Lung (tissue), 12 donors: ENCODE measurements around the gene LYRM7. TPM values are rescaled to one million over a fixed set of nuclear protein-coding genes. Genes with fewer than 3 reads are reported as not detected.

ENCODE experiments used
- ATAC-seq: fragments of 200-7000 bp; cut with Tn5 transposase; one replicate; pipeline ENCODE4 v1.9.1; 2020; ENCODE audit warnings: moderate number of reproducible peaks; ENCODE audit not compliant: insufficient read depth, low FRiP score
- DNase-seq, 3 donors: peaks; one replicate each; pipeline ENCODE4 v3.0.0-alpha.2; 2013 to 2017
- H3K27ac ChIP-seq, 2 donors: one replicate each; pipeline ENCODE4 v1.5.1; 2013; ENCODE audit warnings: mild to moderate bottlenecking in 2 of 2, moderate library complexity in 2 of 2, control low read depth in 1 of 2, inconsistent platforms in 1 of 2, low read depth in 1 of 2, low read length in 1 of 2
- H3K27me3 ChIP-seq, 3 donors: one replicate each; pipeline ENCODE4 v1.5.1; 2013; ENCODE audit warnings: low read length in 2 of 3; ENCODE audit not compliant: control insufficient read depth in 3 of 3, insufficient read depth in 3 of 3
- H3K36me3 ChIP-seq, 4 donors: one replicate each; pipeline ENCODE4 v1.5.1; 2013; ENCODE audit warnings: low read length in 4 of 4, mild to moderate bottlenecking in 1 of 4, moderate library complexity in 1 of 4; ENCODE audit not compliant: control insufficient read depth in 4 of 4, insufficient read depth in 4 of 4
- H3K4me1 ChIP-seq, 5 donors: one replicate each; pipeline ENCODE4 v1.5.1; 2013; ENCODE audit warnings: low read length in 5 of 5, mild to moderate bottlenecking in 2 of 5, moderate library complexity in 1 of 5; ENCODE audit not compliant: control insufficient read depth in 5 of 5, insufficient read depth in 5 of 5
- H3K4me3 ChIP-seq: one replicate; pipeline ENCODE4 v1.5.1; 2013; ENCODE audit warnings: mild to moderate bottlenecking, control low read depth, moderate library complexity
- H3K9ac ChIP-seq, 2 donors: one replicate each; pipeline ENCODE4 v1.5.1; 2013; ENCODE audit warnings: low read length in 2 of 2, control low read depth in 1 of 2; ENCODE audit not compliant: insufficient read depth in 1 of 2
- H3K9me3 ChIP-seq, 4 donors: one replicate each; pipeline ENCODE4 v1.5.1; 2013; ENCODE audit warnings: low read length in 3 of 4, mild to moderate bottlenecking in 1 of 4, moderate library complexity in 1 of 4; ENCODE audit not compliant: control insufficient read depth in 4 of 4, insufficient read depth in 3 of 4
- CTCF ChIP-seq: IDR thresholded peaks from 2 replicates; pipeline ENCODE4 v1.5.1; 2012; ENCODE audit warnings: mild to moderate bottlenecking; ENCODE audit errors: control extremely low read depth, extremely low read depth
- WGBS, 2 donors: extraction: QIAGEN DNeasy Blood & Tissue Kit; methylation state at CpG; one replicate each; pipeline ENCODE4 v1.1.7; 2013; 5-methylcytosine and 5-hydroxymethylcytosine counted together
- polyA plus RNA-seq, 2 donors: library from polyadenylated mRNA; stranded (reverse); fragments of 200-250 nt; gene quantifications; one replicate each; pipeline ENCODE4 v1.2.1, GENCODE V29; 2013
- total RNA-seq, 2 donors: library from RNA; depleted of rRNA in 1 of 2; stranded (reverse); fragments of >200 nt in 1 of 2; gene quantifications; one replicate each; pipeline ENCODE4 v1.2.1, GENCODE V29; 2014 to 2021
- donor health status: control.
- donor health status: control.
- donor health status: Bipolar disorder and iron deficiency.
- donor health status: healthy.
- donor health status: DM: yes; HTN: yes; CAD: no.

The LYRM7 gene
- total and polyA plus RNA-seq, 4 donors, result 3.1 to 10.9 (median 4.6) TPM

DNA sequence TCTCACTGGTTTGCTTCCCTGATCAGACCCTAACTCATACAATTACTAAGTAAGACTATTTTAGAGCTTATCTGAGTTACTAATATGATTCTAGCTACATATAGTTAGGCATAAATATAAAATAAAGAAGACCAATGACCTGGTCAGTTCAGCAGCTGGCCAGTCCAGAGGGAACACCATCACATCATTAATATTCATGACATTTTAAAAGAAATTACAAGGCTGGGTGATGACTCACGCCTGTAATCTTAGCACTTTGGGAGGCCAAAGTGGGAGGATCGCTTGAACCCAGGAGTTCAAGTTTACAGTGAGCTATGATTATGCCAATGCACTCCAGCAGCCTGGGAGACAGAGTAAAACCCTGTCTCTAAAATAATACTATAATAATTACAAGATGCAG lies 56.2 kb downstream of the LYRM7 start:
- 90 to 95% methylated on average over 2 of the region's 2 CpGs for WGBS, 2 donors
- H3K4me1 ChIP-seq, result no peaks in the 10 kb centered on the region
- no peaks in the 10 kb centered on the region for H3K27me3 ChIP-seq
- no peak for TF ChIP-seq CTCF
- H3K9ac ChIP-seq, result no peak overlapping the region
- DNase-seq (no peak), ATAC-seq (no peak)
- H3K4me3 ChIP-seq, result no peak overlapping the region
- H3K27ac ChIP-seq, result no peak overlapping the region
- no peaks in the 10 kb centered on the region for H3K36me3 ChIP-seq
- H3K9me3 ChIP-seq, result no peaks in the 10 kb centered on the region

- TF ChIP-seq CTCF, result no peak
- DNase-seq (no peak), ATAC-seq (no peak)
- H3K9me3 ChIP-seq, result no peaks in the 10 kb centered on the region
- no peak overlapping the region for H3K9ac ChIP-seq
- no peaks in the 10 kb centered on the region for H3K4me1 ChIP-seq
- H3K4me3 ChIP-seq, result no peak overlapping the region
- no peaks in the 10 kb centered on the region for H3K27me3 ChIP-seq
- no peak overlapping the region for H3K27ac ChIP-seq
- WGBS, 2 donors, result 89 to 91% methylated on average over 1 of the region's 1 CpG
- H3K36me3 ChIP-seq, result no peaks in the 10 kb centered on the region
Observed at GRCh38 chr5:131228646-131229045, 57.9 kb downstream of the LYRM7 start.

GRCh38 chr5:131229623-131230022 lies 58.9 kb downstream of the LYRM7 start:
- Histone ChIP-seq H3K4me3 (no peak overlapping the region), H3K36me3 (no peaks in the 10 kb centered on the region), H3K4me1 (no peaks in the 10 kb centered on the region), H3K27ac (no peak overlapping the region), H3K27me3 (no peaks in the 10 kb centered on the region), H3K9ac (no peak overlapping the region), H3K9me3 (no peaks in the 10 kb centered on the region)
- ATAC-seq (no peak), DNase-seq (no peak)
- no peak for TF ChIP-seq CTCF
- 86 to 95% methylated on average over 4 of the region's 4 CpGs for WGBS, 2 donors

- no peaks in the 10 kb centered on the region for H3K9me3 ChIP-seq
- H3K27me3 ChIP-seq, result no peaks in the 10 kb centered on the region
- H3K27ac ChIP-seq, result no peak overlapping the region
- DNase-seq (no peak), ATAC-seq (no peak)
- no peak overlapping the region for H3K4me3 ChIP-seq
- H3K36me3 ChIP-seq, result no peaks in the 10 kb centered on the region
- H3K9ac ChIP-seq, result no peak overlapping the region
- 82 to 87% methylated on average over 5 of the region's 5 CpGs for WGBS, 2 donors
- H3K4me1 ChIP-seq, result no peaks in the 10 kb centered on the region
- TF ChIP-seq CTCF, result no peak
Observed at GRCh38 chr5:131230406-131230805, 59.7 kb downstream of the LYRM7 start.
